ENCODE results near the gene SYNC.

DNA sequence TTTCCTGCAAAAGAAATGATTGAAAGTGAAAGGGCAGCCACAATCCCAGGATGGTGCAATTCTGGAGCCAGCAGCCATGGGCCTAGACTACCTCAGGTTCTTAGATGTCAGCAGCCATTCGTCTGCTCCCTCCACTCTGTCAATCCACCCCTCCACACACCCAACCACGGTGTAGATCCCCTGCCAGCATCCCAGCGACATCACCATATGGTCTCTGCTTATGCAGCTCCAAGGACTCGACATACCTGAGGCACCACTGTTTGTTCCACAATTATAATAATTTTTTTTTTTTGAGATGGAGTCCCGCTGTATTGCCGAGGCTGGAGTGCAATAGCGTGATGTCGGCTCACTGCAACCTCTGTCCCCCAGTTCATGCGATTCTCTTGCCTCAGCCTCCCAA lies 6.5 kb downstream of the SYNC start:
- no peak for TF ChIP-seq CTBP2 (IDR thresholded peaks at IDR 0.05; ENCODE audit: borderline replicate concordance, insufficient read depth, insufficient read length, low read length)
- TF ChIP-seq TBP (IDR thresholded peaks at IDR 0.05; ENCODE audit: low read depth, low read length), result no peak
- TF ChIP-seq, protein P1, sequence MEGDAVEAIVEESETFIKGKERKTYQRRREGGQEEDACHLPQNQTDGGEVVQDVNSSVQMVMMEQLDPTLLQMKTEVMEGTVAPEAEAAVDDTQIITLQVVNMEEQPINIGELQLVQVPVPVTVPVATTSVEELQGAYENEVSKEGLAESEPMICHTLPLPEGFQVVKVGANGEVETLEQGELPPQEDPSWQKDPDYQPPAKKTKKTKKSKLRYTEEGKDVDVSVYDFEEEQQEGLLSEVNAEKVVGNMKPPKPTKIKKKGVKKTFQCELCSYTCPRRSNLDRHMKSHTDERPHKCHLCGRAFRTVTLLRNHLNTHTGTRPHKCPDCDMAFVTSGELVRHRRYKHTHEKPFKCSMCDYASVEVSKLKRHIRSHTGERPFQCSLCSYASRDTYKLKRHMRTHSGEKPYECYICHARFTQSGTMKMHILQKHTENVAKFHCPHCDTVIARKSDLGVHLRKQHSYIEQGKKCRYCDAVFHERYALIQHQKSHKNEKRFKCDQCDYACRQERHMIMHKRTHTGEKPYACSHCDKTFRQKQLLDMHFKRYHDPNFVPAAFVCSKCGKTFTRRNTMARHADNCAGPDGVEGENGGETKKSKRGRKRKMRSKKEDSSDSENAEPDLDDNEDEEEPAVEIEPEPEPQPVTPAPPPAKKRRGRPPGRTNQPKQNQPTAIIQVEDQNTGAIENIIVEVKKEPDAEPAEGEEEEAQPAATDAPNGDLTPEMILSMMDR (IDR thresholded peaks at IDR 0.05; ENCODE audit: control extremely low read depth in 1 of 3, insufficient read depth in 1 of 3, low read depth in 1 of 3, low read length in 3 of 3), result no peak
